ENCODE measurements around the gene LPAR3. TPM values are rescaled to one million over a fixed set of nuclear protein-coding genes. Genes with fewer than 3 reads are reported as not detected.

Gene LPAR3
- total and polyA plus RNA-seq, 9 donors, result 0.05 to 0.50 (median 0.20) TPM

DNA sequence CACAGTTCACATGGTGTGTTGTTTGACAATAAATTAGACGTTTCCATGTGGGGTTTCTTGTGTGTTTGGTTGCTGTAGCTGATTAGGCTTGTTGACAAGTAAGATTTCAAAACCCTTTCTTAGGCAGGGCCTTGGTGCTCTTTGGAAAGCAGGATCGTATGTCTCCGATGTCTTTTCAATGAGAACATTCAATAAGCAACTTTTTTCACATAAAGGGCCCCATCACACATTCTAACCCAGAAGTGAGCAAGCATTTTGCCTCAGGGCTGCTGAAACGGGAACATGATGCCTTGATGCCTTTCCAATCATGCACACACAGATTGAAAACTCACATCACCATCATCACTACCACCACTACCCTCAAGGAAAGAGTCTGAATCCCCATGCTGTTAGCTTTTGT lies 33.1 kb downstream of the LPAR3 start:
- WGBS (ENCODE audit: insufficient coverage), result 63% methylated on average over 4 of the region's 4 CpGs
- DNase-seq, result no peak
- Histone ChIP-seq H3K4me1 (ENCODE audit: control insufficient read depth, insufficient read depth, low read length) (no peaks in the 10 kb centered on the region), H3K4me3 (ENCODE audit: low read length) (no peak overlapping the region), H3K27ac (ENCODE audit: low read length) (no peak overlapping the region), H3K36me3 (ENCODE audit: control insufficient read depth, insufficient read depth, low read length) (no peaks in the 10 kb centered on the region), H3K27me3 (ENCODE audit: control insufficient read depth, insufficient read depth, low read length) (no peaks in the 10 kb centered on the region), H3K9me3 (replicated peaks; ENCODE audit: control insufficient read depth, low read depth, low read length) (no peaks in the 10 kb centered on the region)

GRCh38 chr1:84857906-84858305 lies 35.1 kb downstream of the LPAR3 start:
- WGBS (ENCODE audit: insufficient coverage), result 67% methylated on average over 2 of the region's 8 CpGs
- Histone ChIP-seq H3K36me3 (ENCODE audit: control insufficient read depth, insufficient read depth, low read length) (no peaks in the 10 kb centered on the region), H3K27me3 (ENCODE audit: control insufficient read depth, insufficient read depth, low read length) (no peaks in the 10 kb centered on the region), H3K4me3 (ENCODE audit: low read length) (no peak overlapping the region), H3K4me1 (ENCODE audit: control insufficient read depth, insufficient read depth, low read length) (no peaks in the 10 kb centered on the region), H3K27ac (ENCODE audit: low read length) (no peak overlapping the region), H3K9me3 (replicated peaks; ENCODE audit: control insufficient read depth, low read depth, low read length) (no peaks in the 10 kb centered on the region)
- DNase-seq, result no peak

GRCh38 chr1:84856726-84857270 lies 36.2 kb downstream of the LPAR3 start:
- H3K4me3 ChIP-seq (ENCODE audit: low read length), result no peak overlapping the region
- H3K4me1 ChIP-seq (ENCODE audit: control insufficient read depth, insufficient read depth, low read length), result no peaks in the 10 kb centered on the region
- no peak overlapping the region for H3K27ac ChIP-seq (ENCODE audit: low read length)
- no CpG with 5 or more reads among the region's 2 CpGs for WGBS (ENCODE audit: insufficient coverage)
- no peak for DNase-seq
- H3K9me3 ChIP-seq (replicated peaks; ENCODE audit: control insufficient read depth, low read depth, low read length), result no peaks in the 10 kb centered on the region
- H3K36me3 ChIP-seq (ENCODE audit: control insufficient read depth, insufficient read depth, low read length), result no peaks in the 10 kb centered on the region
- no peaks in the 10 kb centered on the region for H3K27me3 ChIP-seq (ENCODE audit: control insufficient read depth, insufficient read depth, low read length)

- H3K27me3 ChIP-seq (ENCODE audit: control insufficient read depth, insufficient read depth, low read length), result no peaks in the 10 kb centered on the region
- no peak overlapping the region for H3K4me3 ChIP-seq (ENCODE audit: low read length)
- no peak overlapping the region for H3K27ac ChIP-seq (ENCODE audit: low read length)
- H3K36me3 ChIP-seq (ENCODE audit: control insufficient read depth, insufficient read depth, low read length), result no peaks in the 10 kb centered on the region
- no peak for DNase-seq
- H3K4me1 ChIP-seq (ENCODE audit: control insufficient read depth, insufficient read depth, low read length), result no peaks in the 10 kb centered on the region
- 81% methylated on average over 8 of the region's 10 CpGs for WGBS (ENCODE audit: insufficient coverage)
- no peaks in the 10 kb centered on the region for H3K9me3 ChIP-seq (replicated peaks; ENCODE audit: control insufficient read depth, low read depth, low read length)
These were observed 37.0 kb downstream of the LPAR3 start for GRCh38 chr1:84855691-84856630.

GRCh38 chr1:84855168-84855567 lies 37.8 kb downstream of the LPAR3 start:
- no peak overlapping the region for H3K27ac ChIP-seq (ENCODE audit: low read length)

DNA sequence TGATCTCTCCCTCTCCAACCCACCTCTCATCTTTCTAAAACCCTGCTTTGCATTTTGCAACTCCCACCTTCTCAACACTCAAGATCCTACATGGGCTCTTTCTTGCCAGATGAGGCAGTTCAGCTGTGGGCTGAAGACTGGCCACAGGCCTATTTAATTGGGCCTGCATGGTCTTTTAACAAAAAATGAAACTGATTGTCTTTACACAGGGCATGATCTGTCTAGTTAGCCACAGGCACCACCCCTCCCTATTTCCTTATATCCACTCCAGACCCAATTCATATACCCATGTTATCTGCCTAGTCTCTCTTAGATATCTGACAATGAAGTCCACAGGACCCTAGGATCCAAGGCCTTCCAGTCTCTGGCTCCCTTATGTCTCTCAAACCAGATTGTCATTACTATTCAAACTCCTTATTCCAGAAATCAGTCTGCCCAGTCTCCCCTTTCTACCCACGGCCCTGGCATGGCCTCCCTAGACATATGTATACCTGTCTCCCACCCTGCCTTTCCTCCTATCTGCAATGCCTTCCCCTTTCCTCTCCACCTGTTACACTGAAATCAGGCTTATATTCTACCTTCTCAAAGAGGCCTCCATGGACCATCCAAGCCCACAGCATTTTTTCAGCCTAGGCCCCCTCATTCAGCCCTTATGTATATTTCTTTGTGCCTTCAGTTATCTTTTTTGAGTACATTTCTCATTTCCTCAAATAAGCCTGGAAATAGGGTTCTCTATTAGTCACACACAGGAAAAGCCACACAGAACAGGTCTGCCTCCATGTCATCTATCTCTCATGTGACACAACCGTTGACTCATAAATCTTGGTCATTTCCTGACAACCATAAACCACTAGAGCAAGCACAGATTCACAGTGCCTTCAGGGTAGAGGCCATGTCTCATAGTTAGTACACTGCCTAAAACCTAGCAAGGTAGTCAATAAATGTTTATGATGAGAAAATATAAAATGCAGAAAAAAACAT lies 39.0 kb downstream of the LPAR3 start:
- WGBS (ENCODE audit: insufficient coverage), result 75% methylated on average over 1 of the region's 2 CpGs
- Histone ChIP-seq H3K36me3 (ENCODE audit: control insufficient read depth, insufficient read depth, low read length) (no peaks in the 10 kb centered on the region), H3K4me1 (ENCODE audit: control insufficient read depth, insufficient read depth, low read length) (no peaks in the 10 kb centered on the region), H3K9me3 (replicated peaks; ENCODE audit: control insufficient read depth, low read depth, low read length) (no peaks in the 10 kb centered on the region), H3K4me3 (ENCODE audit: low read length) (no peak overlapping the region), H3K27me3 (ENCODE audit: control insufficient read depth, insufficient read depth, low read length) (no peaks in the 10 kb centered on the region), H3K27ac (ENCODE audit: low read length) (no peak overlapping the region)
- DNase-seq, result peak; percentile 35

More at GRCh38 chr1:84855168-84855567, 37.8 kb downstream of the LPAR3 start:
- Histone ChIP-seq H3K27me3 (ENCODE audit: control insufficient read depth, insufficient read depth, low read length) (no peaks in the 10 kb centered on the region), H3K9me3 (replicated peaks; ENCODE audit: control insufficient read depth, low read depth, low read length) (no peaks in the 10 kb centered on the region), H3K4me1 (ENCODE audit: control insufficient read depth, insufficient read depth, low read length) (no peaks in the 10 kb centered on the region), H3K36me3 (ENCODE audit: control insufficient read depth, insufficient read depth, low read length) (no peaks in the 10 kb centered on the region), H3K4me3 (ENCODE audit: low read length) (no peak overlapping the region)
- no peak for DNase-seq
- WGBS (ENCODE audit: insufficient coverage), result no CpG with 5 or more reads among the region's 3 CpGs

GRCh38 chr1:84851839-84852238 lies 41.2 kb downstream of the LPAR3 start:
- no peak for DNase-seq
- Histone ChIP-seq H3K9me3 (replicated peaks; ENCODE audit: control insufficient read depth, low read depth, low read length) (no peaks in the 10 kb centered on the region), H3K27me3 (ENCODE audit: control insufficient read depth, insufficient read depth, low read length) (no peaks in the 10 kb centered on the region), H3K4me3 (ENCODE audit: low read length) (no peak overlapping the region), H3K36me3 (ENCODE audit: control insufficient read depth, insufficient read depth, low read length) (no peaks in the 10 kb centered on the region), H3K4me1 (ENCODE audit: control insufficient read depth, insufficient read depth, low read length) (no peaks in the 10 kb centered on the region), H3K27ac (ENCODE audit: low read length) (no peak overlapping the region)
- WGBS (ENCODE audit: insufficient coverage), result 71% methylated on average over 4 of the region's 8 CpGs

DNA sequence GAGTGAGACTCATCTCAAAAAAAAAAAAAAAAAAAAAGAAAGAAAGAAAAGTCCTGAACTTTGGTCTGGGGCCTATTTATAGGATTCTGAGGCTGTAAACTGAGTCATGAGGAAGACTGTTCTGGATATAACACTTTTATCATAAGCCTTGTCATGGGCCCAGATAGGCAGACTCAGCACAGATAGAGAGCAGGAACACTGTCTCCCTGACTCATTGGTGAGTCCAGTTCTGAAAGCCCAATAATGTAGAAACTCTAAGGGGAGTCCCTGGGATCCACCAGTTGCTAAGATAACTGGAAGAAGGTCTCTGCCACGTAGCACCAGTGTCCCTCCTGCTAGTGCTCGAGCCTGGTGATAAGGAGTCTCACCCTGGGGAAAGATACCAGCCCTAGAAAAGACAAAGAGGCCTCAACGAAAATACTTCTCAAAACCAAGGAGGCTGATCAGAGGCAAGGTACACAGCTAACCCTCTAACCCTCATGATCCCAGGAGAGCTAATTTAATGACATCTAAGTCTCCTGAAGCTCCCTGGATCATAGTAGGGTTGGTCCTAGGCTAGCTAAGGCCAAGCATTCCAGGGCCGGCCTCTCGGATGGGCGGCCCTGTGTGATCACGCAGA lies 43.5 kb downstream of the LPAR3 start:
- Histone ChIP-seq H3K4me3 (ENCODE audit: low read length) (no peak overlapping the region), H3K9me3 (replicated peaks; ENCODE audit: control insufficient read depth, low read depth, low read length) (no peaks in the 10 kb centered on the region), H3K4me1 (ENCODE audit: control insufficient read depth, insufficient read depth, low read length) (no peaks in the 10 kb centered on the region), H3K36me3 (ENCODE audit: control insufficient read depth, insufficient read depth, low read length) (no peaks in the 10 kb centered on the region), H3K27me3 (ENCODE audit: control insufficient read depth, insufficient read depth, low read length) (no peaks in the 10 kb centered on the region), H3K27ac (ENCODE audit: low read length) (no peak overlapping the region)
- no peak for DNase-seq
- 83% methylated on average over 4 of the region's 7 CpGs for WGBS (ENCODE audit: insufficient coverage)

DNA sequence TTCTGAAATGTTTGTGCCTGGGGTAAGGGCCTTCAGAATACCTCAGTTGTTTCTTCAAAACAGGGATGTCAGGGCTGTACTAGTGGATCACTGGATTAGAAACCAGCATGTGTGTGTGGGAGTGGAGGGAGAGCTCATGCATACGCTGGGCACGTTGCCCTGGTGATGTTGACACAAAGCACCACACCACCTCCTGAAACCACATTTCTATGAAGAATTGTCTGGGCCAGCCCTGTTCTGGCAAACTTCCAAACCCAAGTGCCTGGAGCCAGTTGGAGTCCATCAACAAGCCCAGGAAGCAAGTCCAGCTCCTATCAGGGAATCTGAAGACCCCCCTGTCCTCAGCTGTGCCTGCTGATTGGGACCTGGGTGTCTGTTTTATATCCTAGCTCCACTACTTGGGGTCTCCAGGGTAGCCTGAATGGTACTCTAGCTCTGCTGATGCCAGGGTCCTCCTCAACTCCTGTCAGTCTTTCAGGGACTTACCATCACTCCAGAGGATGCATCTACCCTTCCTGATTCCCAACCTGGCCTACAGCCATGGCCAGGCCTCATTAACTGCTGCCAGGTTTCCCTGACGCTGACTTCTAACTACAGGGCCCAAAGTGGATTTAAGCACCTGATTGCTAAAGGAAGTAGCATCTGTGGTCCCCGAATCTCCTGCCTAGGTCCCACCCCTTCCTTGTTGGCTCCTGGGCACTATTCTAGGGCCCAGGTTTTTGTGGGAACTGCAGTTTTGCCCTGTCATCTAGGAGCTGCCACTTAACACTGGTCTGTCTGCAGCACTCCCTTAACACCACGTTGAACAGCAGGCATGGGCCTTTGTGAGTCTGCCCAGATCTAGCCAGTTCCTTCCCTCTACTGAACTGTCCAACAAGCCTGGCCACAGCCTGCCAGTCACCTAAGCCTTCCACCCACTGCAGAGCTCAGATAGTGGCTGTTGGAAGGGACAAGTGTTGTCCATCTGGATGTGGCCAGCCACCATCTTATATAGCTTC lies 45.5 kb downstream of the LPAR3 start:
- Histone ChIP-seq H3K27me3 (ENCODE audit: control insufficient read depth, insufficient read depth, low read length) (no peaks in the 10 kb centered on the region), H3K27ac (ENCODE audit: low read length) (no peak overlapping the region), H3K36me3 (ENCODE audit: control insufficient read depth, insufficient read depth, low read length) (no peaks in the 10 kb centered on the region), H3K4me1 (ENCODE audit: control insufficient read depth, insufficient read depth, low read length) (no peaks in the 10 kb centered on the region), H3K4me3 (ENCODE audit: low read length) (no peak overlapping the region), H3K9me3 (replicated peaks; ENCODE audit: control insufficient read depth, low read depth, low read length) (no peaks in the 10 kb centered on the region)
- WGBS (ENCODE audit: insufficient coverage), result 94% methylated on average over 2 of the region's 5 CpGs
- peak; percentile 16 for DNase-seq
